Mucosa of descending colon (tissue), 3 donors: ENCODE measurements around the gene CTDSP1. TPM values are rescaled to one million over a fixed set of nuclear protein-coding genes. Genes with fewer than 3 reads are reported as not detected.
A peak's percentile ranks its signal among the peaks of the same experiment; 100 is the strongest.

Experiments
- ATAC-seq: fragments of 200-7000 bp; cut with Tn5 transposase; one replicate; pipeline ENCODE4 v1.9.1; 2020; ENCODE audit warnings: mild to moderate bottlenecking, moderate library complexity
- DNase-seq, 3 donors: peaks; one replicate each; pipeline ENCODE4 v3.0.0-alpha.2; 2020
- H3K36me3 ChIP-seq: fragments of 200-600 bp; one replicate; pipeline ENCODE4 v1.8.0; 2021; ENCODE audit warnings: low read depth, mild to moderate bottlenecking
- H3K4me1 ChIP-seq: fragments of 200-600 bp; one replicate; pipeline ENCODE4 v1.8.0; 2021; ENCODE audit warnings: low read depth, mild to moderate bottlenecking
- H3K4me3 ChIP-seq: fragments of 200-600 bp; one replicate; pipeline ENCODE4 v1.8.0; 2021; ENCODE audit warnings: mild to moderate bottlenecking
- H3K9me3 ChIP-seq: fragments of 200-600 bp; one replicate; pipeline ENCODE4 v1.8.0; 2021; ENCODE audit warnings: mild to moderate bottlenecking
- intact Hi-C, 2 donors: fragments of 100-400 bp; cut with DNase I in 1 of 2; cut with micrococcal nuclease in 1 of 2; formaldehyde crosslinking; loops; one replicate each; pipeline versions ENCODE4 v1.11.0 to v1.11.1; 2022; cut with DNase I, micrococcal nuclease
- total RNA-seq, 3 donors: library from RNA; stranded (reverse); fragmentation: NEBNext Ultra II Directional in 2 of 3; extraction: Animal tissue kit (Norgen Biotek cat#: 25700) in 2 of 3; gene quantifications; one replicate each; pipeline versions ENCODE4 v1.2.1 to v1.2.4, GENCODE V29; 2021 to 2023
- TF ChIP-seq, protein P1 (sequence below): fragments of 200-600 bp; IDR thresholded peaks from one replicate; pipeline ENCODE4 v1.8.0; 2022; ENCODE audit warnings: antibody characterized with exemption, mild to moderate bottlenecking
- donor health status: DM: no; HTN: no; CAD: no; lungs with moderate emphysema.
- donor health status: DM: no; HTN: no; CAD: no.
- donor health status: DM: no; HTN: yes; CAD: no.

The CTDSP1 gene
- total RNA-seq, 3 donors from 2014 or later = 142 to 221 (median 165) TPM

- H3K36me3 ChIP-seq = no peaks in the 10 kb centered on the region
- DNase-seq (no peak), ATAC-seq (no peak)
- no peak overlapping the region for H3K4me3 ChIP-seq
- TF ChIP-seq, protein P1, sequence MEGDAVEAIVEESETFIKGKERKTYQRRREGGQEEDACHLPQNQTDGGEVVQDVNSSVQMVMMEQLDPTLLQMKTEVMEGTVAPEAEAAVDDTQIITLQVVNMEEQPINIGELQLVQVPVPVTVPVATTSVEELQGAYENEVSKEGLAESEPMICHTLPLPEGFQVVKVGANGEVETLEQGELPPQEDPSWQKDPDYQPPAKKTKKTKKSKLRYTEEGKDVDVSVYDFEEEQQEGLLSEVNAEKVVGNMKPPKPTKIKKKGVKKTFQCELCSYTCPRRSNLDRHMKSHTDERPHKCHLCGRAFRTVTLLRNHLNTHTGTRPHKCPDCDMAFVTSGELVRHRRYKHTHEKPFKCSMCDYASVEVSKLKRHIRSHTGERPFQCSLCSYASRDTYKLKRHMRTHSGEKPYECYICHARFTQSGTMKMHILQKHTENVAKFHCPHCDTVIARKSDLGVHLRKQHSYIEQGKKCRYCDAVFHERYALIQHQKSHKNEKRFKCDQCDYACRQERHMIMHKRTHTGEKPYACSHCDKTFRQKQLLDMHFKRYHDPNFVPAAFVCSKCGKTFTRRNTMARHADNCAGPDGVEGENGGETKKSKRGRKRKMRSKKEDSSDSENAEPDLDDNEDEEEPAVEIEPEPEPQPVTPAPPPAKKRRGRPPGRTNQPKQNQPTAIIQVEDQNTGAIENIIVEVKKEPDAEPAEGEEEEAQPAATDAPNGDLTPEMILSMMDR = no peak
- no peaks in the 10 kb centered on the region for H3K9me3 ChIP-seq
- H3K4me1 ChIP-seq = peaks cover 22% of the 10 kb centered on the region
- intact Hi-C loops = no loop called here
Measured at GRCh38 chr2:218391202-218391601, 8.5 kb upstream of the CTDSP1 start.

DNA sequence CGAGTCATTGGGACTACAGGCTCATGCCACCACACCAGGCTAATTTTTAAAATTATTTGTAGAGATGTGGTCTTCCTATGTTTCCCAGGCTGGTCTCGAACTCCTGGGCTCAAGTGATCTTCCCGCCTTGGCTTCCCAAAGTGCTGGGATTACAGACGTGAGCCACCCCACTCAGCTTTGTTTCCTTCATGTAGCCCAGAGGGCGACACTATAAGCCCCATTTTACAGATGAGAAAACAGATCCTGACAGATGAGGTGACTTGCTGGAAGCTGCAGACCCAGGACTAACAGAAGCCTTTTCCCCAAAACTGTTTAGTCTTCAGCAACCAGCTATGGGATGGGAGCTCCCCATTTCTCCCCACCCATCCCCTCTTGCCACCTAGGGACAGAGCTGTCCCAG lies 7.2 kb upstream of the CTDSP1 start:
- TF ChIP-seq, protein P1 = no peak
- Histone ChIP-seq H3K4me1 (peaks cover 22% of the 10 kb centered on the region), H3K4me3 (no peak overlapping the region), H3K9me3 (no peaks in the 10 kb centered on the region), H3K36me3 (no peaks in the 10 kb centered on the region)
- ATAC-seq = no peak
- no peak for DNase-seq
- intact Hi-C loops = no loop called here

DNA sequence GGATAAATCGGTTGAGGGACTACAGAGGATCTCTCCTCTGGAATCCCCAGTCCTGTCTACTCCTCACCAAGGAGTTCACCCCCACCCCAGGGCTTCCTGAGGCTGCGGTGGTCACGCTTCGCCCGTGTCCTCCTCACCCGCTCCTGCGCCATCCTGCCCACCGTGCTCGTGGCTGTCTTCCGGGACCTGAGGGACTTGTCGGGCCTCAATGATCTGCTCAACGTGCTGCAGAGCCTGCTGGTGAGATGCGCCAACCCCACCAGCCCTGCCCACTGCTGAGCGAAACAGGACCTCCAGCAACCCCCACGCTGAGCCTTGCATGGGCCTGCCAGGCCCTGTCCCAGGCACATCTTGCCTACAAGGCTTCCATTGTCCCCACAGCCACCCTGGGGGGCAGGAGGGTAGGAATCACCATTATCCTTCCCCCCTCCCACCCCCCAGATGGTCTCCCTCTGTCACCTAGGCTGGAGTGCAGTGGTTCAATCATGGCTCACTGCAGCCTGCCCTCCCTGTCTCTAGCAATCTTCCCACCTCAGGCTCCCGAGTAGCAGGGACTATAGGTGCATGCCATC lies 6.7 kb upstream of the CTDSP1 start:
- Histone ChIP-seq H3K36me3 (no peaks in the 10 kb centered on the region), H3K4me1 (peaks cover 25% of the 10 kb centered on the region), H3K9me3 (no peaks in the 10 kb centered on the region), H3K4me3 (no peak overlapping the region)
- intact Hi-C loops = no loop called here
- DNase-seq = no peak
- no peak for ATAC-seq
- TF ChIP-seq, protein P1 = no peak

GRCh38 chr2:218393750-218394290 lies 5.8 kb upstream of the CTDSP1 start:
- H3K9me3 ChIP-seq = no peaks in the 10 kb centered on the region
- peaks cover 23% of the 10 kb centered on the region for H3K4me1 ChIP-seq
- no peaks in the 10 kb centered on the region for H3K36me3 ChIP-seq
- DNase-seq (peak; percentile 59 to 71 (median 65)), ATAC-seq (no peak)
- intact Hi-C loops = no loop called here
- no peak overlapping the region for H3K4me3 ChIP-seq
- TF ChIP-seq, protein P1 = no peak

GRCh38 chr2:218394298-218395089 lies 5.2 kb upstream of the CTDSP1 start:
- Histone ChIP-seq H3K9me3 (no peaks in the 10 kb centered on the region), H3K4me3 (no peak overlapping the region), H3K36me3 (no peaks in the 10 kb centered on the region), H3K4me1 (peaks cover 23% of the 10 kb centered on the region)
- intact Hi-C loops = no loop called here
- DNase-seq (peak; percentile 46 to 66 (median 58)), ATAC-seq (no peak)
- TF ChIP-seq, protein P1 = no peak
